ENCODE data around the gene ZNF550.
"Not testable (repeated sequence)": the region's sequence is repeated elsewhere in the genome, so short reads cannot be mapped to it uniquely, and the experiment has no call there.

The ZNF550 gene

DNA sequence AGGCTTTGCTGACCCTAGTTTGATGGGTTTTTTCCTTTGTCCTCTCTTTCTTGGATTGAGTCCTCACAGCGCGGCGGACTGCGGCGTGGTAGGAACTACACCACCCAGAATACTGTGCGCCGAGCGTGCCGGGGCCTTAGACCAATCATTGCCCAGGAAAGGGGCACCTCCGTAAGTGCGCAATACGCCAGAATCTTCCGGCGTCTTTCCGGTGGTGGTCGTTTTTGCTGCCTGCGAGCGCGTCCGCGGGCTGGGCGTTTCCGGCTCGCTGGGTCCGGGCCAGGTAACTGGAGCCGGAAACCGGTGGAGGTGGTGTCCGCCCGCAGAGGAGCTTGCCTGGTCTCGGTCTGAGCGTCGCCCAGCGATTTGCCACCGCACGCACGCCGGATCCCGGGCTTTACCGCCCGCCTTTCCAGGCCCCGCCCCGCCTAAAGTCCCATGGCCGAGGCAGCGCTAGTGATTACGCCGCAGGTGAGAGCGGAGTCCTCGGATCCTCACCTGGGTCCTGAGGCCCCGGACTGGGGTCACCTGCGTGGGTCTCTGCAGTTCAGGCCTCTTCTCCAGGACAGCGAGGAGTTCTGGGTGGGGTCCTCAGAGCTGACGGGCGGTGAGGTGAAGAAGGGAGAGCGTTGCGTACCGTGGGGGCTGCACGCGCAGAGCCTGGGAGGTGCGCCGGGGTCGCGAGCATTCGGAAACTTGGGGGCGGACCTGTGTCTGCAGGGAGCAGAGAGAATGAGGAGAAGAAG is 32.4 kb downstream of the ZNF550 start, which contains the start of gene ZNF549:
Gene ZNF549 (plus strand): TSS at position 221 of the 746 bp plus-strand sequence. CDS start 218 bp downstream, at position 439.
- DNase-seq: peak; percentile 91

DNA sequence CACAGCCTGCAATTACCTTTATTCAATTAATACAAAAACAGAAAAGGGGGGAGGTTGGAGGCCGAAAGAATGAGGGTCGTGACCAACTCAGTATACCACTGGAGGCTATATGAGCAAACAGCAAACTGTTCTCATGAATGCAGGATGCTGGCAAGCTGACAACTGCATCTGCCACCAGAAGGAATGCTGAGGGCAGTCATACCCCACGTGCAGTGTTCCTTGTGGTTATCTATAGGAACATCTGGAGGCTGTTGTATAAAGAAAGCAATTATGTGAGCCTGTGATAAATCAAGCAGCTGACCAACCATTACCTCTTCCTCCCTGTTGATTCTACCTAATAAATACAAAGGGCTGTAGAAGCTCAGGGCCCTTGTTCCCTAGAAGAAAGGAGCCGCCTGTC is 41.6 kb downstream of the ZNF550 start:
- DNase-seq: not testable (repeated sequence)

DNA sequence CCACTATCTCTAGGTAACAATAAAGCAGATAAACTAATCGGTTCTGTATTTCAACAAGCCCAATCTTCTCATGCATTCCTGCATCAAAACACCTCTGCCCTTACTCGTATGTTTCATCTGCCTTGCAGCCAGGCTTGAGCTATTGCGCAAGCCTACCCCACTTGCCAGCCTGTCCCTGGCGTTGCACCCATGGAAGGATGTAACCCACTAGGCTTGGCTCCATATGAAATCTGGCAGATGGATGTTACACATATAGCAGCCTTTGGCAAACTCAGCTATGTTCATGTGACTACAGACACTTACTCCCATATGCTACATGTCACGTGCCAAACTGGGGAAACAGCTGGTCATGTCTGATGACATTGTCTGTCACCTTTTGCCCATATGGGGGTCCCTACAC is 44.4 kb downstream of the ZNF550 start:
- DNase-seq: no peak

DNA sequence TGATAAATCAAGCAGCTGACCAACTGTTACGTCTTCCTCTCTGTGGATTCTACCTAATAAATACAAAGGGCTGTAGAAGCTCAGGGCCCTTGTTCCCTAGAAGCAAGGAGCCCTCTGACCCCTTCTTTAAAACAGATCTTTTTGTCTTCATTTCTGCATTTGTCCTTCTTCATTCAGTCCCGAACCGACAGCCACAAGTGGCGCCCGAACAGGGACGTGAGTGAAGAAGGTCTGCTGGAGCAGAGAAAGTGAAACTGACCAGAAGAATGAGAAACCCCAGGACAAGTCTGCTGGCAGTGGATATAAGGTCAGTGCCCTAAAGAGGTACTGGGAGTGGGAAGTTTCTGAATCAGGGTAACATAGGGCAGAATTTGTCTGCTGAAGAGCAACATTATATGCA is 46.8 kb downstream of the ZNF550 start:
- DNase-seq: no peak

DNA sequence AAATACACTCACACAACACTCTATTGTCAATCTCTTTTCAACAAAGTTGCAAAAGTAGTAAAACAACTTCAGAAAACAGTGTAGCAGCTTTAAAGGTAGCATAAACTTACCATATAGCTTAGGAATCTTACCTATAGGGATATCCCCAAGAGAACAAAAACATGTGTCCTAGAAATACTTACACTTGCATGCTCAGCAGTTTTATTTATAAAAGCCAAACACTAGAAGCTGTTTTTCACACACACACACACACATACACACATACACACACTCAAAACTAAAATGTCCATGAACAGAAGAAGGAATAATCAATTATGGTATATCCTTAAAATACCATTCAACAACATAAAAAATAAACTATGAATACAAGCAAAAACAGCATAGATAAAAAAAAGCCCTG is 48.2 kb downstream of the ZNF550 start:
- DNase-seq: no peak

DNA sequence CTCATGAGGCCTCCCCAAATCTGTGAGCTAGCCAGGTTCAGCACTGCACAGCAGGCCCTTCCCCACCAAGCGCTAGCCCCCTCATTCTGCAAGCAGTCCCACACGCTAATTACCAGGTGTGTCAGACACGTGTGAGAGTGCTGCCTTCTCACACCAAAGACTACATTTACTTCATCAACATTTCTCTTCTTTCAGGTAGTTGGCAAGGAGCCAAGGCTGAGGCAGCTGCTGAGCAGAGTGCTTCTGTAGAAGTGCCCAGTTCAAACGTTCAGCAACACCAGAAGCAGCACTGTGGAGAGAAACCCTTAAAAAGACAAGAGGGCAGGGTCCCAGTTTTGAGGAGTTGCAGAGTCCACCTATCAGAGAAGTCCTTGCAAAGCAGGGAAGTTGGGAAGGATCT is 53.5 kb downstream of the ZNF550 start:
- DNase-seq: no peak

DNA sequence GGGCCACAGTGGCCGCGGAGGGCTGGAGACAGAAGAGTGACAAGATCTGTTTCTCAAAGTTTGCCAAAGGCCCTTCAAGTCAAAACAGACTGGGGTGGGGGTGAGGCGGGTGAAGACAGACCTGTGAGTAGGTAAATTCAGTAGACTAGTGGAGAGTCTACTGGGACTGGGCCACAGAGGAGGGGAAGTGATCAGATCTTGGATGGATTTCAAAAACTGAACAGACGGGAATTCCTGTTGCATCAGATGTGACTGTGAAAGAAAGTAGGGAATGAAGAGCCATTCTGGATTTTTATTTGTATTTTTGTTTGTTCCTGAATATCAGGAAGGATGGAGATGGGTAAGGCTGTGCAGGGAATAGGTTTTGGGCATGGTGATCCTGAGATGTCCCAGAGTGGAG is 59.3 kb downstream of the ZNF550 start:
- DNase-seq: not testable (repeated sequence)

DNA sequence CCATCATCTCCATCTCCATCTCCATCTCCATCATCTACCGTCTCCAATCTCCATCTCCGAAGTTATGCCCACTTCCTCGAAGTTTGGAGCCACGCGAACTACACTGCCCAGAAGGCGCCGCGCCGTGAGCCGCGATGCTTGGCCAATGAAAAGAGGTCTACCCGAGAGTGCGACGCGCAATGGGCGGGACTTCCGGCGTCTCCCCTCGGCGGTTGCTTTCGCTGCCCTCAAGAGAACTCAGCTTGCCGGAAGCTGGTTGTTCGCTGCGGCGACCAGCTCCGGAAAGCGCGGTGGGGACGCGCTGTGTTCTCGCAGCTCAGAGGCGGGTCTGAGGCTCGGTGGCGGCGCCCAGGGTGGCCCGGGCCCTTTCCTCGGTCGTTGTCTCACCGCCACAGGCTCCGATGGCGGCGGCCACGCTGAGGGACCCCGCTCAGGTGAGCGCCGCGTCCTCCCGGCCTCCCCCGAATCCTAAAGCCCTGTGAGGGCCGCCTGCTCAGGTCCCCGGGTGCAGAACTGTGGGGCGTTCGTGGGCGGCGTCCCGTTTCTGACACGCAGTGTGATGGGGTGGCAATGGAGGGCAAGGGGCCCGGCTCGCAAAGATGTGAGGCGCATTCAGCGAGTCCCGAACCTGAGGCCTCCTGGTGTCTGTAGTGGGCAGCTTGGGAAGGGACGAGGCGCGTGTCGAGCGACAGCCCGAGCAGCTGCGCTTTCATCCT is 59.8 kb downstream of the ZNF550 start, which contains the start of gene ZNF773:
Gene ZNF773 (plus strand): TSS at position 259 of the 716 bp plus-strand sequence. CDS start 143 bp downstream, at position 402.
- peak; percentile 97 for DNase-seq

DNA sequence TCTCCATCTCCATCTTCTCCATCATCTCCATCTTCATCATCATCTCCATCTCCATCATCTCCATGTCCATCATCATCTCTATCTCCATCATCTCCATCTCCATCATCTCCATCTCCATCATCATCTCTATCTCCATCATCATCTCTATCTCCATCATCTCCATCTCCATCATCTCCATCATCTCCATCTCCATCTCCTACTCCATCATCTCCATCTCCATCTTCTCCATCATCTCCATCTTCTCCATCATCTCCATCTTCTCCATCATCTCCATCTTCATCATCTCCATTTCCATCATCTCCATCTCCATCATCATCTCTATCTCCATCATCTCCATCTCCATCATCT is 60.4 kb downstream of the ZNF550 start:
- not testable (repeated sequence) for DNase-seq

DNA sequence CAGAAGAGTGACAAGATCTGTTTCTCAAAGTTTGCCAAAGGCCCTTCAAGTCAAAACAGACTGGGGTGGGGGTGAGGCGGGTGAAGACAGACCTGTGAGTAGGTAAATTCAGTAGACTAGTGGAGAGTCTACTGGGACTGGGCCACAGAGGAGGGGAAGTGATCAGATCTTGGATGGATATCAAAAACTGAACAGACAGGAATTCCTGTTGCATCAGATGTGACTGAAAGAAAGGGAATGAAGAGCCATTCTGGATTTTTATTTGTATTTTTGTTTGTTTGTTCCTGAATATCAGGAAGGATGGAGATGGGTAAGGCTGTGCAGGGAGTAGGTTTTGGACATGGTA is 71.4 kb downstream of the ZNF550 start:
- not testable (repeated sequence) for DNase-seq

DNA sequence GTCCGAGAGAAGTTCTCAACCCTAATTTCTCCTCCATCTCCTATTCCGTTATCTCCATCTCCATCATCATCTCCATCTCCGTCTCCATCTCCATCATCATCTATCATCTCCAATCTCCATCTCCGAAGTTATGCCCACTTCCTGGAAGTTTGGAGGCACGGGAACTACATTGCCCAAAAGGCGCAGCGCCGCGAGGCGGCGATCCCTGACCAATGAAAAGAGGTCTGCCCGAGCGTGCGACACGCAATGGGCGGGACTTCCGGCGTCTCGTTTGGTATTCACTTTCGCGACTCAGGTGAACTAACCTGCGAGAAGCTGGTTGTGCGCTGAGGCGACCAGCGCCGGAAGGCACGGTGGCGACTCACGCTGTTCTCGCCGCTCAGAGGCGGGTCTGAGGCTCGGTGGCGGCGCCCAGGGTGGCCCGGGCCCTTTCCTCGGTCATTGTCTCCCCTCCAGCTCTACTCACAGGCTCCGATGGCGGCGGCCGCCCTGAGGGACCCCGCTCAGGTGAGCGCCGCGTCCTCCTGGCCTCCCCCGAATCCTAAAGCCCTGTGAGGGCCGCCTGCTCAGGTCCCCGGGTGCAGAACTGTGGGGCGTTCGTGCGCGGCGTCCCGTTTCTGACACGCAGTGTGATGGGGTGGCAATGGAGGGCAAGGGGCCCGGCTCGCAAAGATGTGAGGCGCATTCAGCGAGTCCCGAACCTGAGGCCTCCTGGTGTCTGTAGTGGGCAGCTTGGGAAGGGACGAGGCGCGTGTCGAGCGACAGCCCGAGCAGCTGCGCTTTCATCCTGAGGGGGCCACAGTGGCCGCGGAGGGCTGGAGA is 72.0 kb downstream of the ZNF550 start, which contains the start of gene ZNF419:
Gene ZNF419 (plus strand): TSS at position 274 of the 822 bp plus-strand sequence. CDS start 201 bp downstream, at position 475.
- DNase-seq: peak; percentile 95

All from stimulated activated CD4-positive, alpha-beta T cell treated with anti-CD3 and anti-CD28 coated beads, Interleukin-4, amount 100 ng/mL, for 24 hours (primary cell).